ENCODE measurements around the gene HRAS.

GRCh38 chr11:501001-501682 lies 34.2 kb downstream of the HRAS start:
- TF ChIP-seq CTCF (conservative IDR thresholded peaks at IDR 0.05) (no peak), EZH2 (IDR thresholded peaks at IDR 0.05; ENCODE audit: low read depth) (no peak)
